ENCODE data around the gene TRIM28. TPM values are rescaled to one million over a fixed set of nuclear protein-coding genes. Genes with fewer than 3 reads are reported as not detected.

The TRIM28 gene
- polyA plus RNA-seq, 6 donors from 2014 or later, result 25.7 to 100 (median 50.8) TPM

DNA sequence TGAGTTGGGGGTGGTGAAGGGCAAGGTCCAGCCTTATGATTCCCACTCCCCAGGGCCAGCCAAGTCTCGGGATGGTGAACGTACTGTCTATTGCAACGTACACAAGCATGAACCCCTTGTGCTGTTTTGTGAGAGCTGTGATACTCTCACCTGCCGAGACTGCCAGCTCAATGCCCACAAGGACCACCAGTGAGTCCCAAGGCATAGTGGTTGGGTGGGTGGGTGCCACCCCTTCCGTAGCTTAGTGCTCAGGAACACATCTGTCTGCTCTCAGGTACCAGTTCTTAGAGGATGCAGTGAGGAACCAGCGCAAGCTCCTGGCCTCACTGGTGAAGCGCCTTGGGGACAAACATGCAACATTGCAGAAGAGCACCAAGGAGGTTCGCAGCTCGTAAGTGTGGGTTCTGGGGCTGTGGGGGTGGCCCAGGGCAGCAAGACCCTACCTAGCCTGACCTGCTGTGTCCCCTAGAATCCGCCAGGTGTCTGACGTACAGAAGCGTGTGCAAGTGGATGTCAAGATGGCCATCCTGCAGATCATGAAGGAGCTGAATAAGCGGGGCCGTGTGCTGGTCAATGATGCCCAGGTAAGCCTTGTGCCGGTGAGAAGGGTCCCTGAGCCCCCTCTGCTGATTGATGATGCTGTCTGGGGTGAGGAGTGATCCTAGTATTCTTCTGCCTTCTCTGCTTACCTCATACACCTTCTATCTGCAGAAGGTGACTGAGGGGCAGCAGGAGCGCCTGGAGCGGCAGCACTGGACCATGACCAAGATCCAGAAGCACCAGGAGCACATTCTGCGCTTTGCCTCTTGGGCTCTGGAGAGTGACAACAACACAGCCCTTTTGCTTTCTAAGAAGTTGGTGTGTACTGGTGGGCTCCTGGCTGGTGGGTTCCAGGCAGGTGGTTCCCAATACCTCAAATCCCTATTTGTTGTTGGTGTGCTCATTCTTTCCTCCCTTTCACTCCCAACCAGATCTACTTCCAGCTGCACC lies 3.8 kb downstream of the TRIM28 start:
- DNase-seq (no peak), ATAC-seq (ENCODE audit: low read depth in 2 of 2) (no peak)
- Mint-ChIP-seq H3K4me1 (peaks cover 35 to 49% (median 41%) of the 10 kb centered on the region in 3 donors), H3K27ac (peak overlapping the region in 3 of 6 donors; percentile 53 to 86 (median 76)), H3K27me3 (peaks cover 4 to 5% (median 4%) of the 10 kb centered on the region in 3 donors), H3K4me3 (peak overlapping the region in 5 of 8 donors; percentile 28 to 94 (median 69)), H3K36me3 (peaks cover 0 to 24% of the 10 kb centered on the region in 2 donors), H3K9me3 (peaks cover 0 to 4% (median 0%) of the 10 kb centered on the region in 7 donors)

- Mint-ChIP-seq H3K36me3 (peaks cover 0 to 37% of the 10 kb centered on the region in 2 donors), H3K4me1 (peaks cover 41 to 54% (median 46%) of the 10 kb centered on the region in 3 donors), H3K27me3 (no peaks in the 10 kb centered on the region), H3K4me3 (peak overlapping the region in 1 of 8 donors; percentile 49), H3K9me3 (no peaks in the 10 kb centered on the region), H3K27ac (peak overlapping the region in 5 of 6 donors; percentile 27 to 74 (median 54))
- no peak for DNase-seq
- no peak for ATAC-seq (ENCODE audit: low read depth in 2 of 2)
Measured at GRCh38 chr19:58548859-58549663, 5.2 kb downstream of the TRIM28 start.

DNA sequence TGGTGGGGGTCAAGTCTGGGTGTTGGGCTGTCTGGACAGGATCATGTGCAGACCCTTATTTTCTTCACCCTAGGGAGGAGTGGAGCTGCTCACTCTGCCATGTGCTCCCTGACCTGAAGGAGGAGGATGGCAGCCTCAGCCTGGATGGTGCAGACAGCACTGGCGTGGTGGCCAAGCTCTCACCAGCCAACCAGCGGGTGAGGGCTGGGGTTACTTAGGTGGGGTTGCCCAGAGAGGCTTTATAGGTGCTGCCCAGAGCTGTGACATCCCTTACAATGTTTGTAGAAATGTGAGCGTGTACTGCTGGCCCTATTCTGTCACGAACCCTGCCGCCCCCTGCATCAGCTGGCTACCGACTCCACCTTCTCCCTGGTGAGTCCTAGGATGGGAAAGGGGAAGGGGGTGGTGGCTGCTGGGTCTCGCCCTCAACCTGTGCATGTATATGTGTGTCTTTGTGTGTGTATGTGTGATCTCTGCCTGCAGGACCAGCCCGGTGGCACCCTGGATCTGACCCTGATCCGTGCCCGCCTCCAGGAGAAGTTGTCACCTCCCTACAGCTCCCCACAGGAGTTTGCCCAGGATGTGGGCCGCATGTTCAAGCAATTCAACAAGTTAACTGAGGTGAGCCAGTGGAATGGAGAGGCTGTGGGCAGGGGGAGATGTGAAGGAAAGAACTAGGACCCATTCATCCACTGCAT lies 5.9 kb downstream of the TRIM28 start:
- H3K27ac Mint-ChIP-seq, result peak overlapping the region in 4 of 6 donors; percentile 27 to 72 (median 48)
- H3K27me3 Mint-ChIP-seq, result no peaks in the 10 kb centered on the region
- ATAC-seq (ENCODE audit: low read depth in 2 of 2) (no peak), DNase-seq (no peak)
- H3K4me3 Mint-ChIP-seq, result peak overlapping the region in 2 of 8 donors; percentile 9 to 49
- H3K4me1 Mint-ChIP-seq, result peaks cover 42 to 62% (median 50%) of the 10 kb centered on the region in 3 donors
- peaks cover 0 to 39% of the 10 kb centered on the region in 2 donors for H3K36me3 Mint-ChIP-seq
- H3K9me3 Mint-ChIP-seq, result no peaks in the 10 kb centered on the region

DNA sequence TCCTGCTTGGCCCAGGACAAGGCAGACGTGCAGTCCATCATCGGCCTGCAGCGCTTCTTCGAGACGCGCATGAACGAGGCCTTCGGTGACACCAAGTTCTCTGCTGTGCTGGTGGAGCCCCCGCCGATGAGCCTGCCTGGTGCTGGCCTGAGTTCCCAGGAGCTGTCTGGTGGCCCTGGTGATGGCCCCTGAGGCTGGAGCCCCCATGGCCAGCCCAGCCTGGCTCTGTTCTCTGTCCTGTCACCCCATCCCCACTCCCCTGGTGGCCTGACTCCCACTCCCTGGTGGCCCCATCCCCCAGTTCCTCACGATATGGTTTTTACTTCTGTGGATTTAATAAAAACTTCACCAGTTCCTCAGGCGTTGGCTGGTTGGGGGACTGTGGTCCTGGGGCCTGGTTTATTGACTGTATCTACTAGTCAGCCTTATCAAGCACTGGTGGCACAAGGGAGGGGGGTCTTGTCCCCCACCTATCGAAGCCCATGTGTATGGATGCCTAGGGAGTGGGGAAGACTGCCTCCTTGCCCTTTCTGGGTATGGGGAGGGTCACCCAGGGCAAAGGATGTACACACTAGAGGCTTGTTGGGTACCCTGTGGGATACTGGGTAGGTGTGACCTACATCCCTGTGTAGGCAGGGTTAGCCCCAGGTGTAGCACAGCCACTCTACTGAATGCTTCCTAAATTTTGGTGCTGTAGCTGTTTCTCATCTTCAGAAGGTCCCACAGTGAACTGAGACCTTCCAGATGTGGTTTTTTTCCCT lies 6.7 kb downstream of the TRIM28 start:
- DNase-seq, result no peak
- Mint-ChIP-seq H3K27ac (peak overlapping the region in 3 of 6 donors; percentile 26 to 98 (median 39)), H3K27me3 (no peaks in the 10 kb centered on the region), H3K9me3 (no peaks in the 10 kb centered on the region), H3K36me3 (peaks cover 0 to 39% of the 10 kb centered on the region in 2 donors), H3K4me3 (peak overlapping the region in 3 of 8 donors; percentile 9 to 93 (median 32)), H3K4me1 (peaks cover 42 to 63% (median 54%) of the 10 kb centered on the region in 3 donors)
- no peak for ATAC-seq (ENCODE audit: low read depth in 2 of 2)

DNA sequence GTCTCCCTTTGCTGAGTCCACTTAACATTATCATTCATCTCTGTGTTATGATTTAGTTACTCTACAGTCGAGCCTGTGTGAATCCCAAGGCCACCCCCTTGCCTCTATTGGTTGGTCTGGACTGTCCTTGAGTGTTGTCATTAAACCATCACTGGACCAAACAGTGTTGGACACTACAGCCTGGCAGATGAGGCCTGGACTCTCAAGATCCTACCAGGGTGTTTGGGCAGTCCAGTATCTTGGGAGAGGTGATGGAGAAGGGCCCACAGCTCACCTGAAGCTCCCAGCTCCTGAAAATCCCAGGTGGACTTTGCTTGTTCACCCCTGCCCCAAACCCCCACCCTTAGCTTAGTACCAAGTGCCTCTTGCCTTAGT lies 7.2 kb downstream of the TRIM28 start:
- ATAC-seq (ENCODE audit: low read depth in 2 of 2), result no peak
- H3K27ac Mint-ChIP-seq, result peak overlapping the region in 4 of 6 donors; percentile 26 to 98 (median 63)
- H3K9me3 Mint-ChIP-seq, result no peaks in the 10 kb centered on the region
- H3K4me1 Mint-ChIP-seq, result peaks cover 40 to 62% (median 49%) of the 10 kb centered on the region in 3 donors
- H3K4me3 Mint-ChIP-seq, result peak overlapping the region in 2 of 8 donors; percentile 32 to 93
- peaks cover 0 to 40% of the 10 kb centered on the region in 2 donors for H3K36me3 Mint-ChIP-seq
- DNase-seq, result no peak
- H3K27me3 Mint-ChIP-seq, result no peaks in the 10 kb centered on the region

DNA sequence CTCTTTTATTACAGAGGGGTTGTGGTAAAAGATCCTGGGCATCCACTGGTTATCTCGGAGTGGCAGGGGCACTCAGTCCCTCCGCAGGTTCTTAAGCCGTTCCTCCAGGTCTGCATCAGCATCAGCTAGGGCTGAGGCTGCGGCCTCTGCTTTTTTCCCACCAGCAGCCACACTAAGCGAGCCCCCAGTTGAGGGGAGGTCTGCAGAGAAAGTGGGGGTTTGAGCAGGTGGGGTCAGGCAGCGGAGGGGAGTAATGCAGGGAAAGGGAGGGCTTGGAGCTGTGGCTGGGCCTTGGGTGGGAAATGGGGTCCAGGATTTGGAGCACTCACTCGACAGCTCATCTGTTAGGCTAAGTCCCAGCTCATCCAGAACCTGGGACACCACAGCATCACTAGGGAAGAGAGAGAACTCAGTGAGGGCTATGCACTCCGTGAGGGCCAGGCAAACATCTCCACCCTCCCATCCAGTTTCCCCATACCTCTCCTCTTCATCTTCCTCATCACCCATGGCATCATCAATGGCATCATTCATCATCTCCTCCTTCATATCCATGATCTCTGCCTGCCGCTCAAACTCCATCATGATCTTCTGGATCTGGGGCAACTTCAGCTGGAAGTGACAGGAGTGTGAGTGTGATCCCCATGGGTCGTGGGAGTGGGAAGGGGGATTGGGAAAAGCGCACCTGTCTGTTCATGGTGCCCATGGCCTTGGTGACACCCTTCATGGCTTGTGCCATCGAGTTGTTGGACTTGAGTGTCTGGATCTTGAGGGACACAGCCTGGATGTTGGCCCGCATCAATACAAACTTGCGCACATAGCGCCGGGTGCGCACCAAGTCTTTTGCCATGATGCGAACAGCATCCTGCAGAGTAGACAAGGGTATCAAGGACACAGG lies 8.0 kb downstream of the TRIM28 start:
- peak overlapping the region in 2 of 8 donors; percentile 53 to 93 for H3K4me3 Mint-ChIP-seq
- peaks cover 40 to 62% (median 49%) of the 10 kb centered on the region in 3 donors for H3K4me1 Mint-ChIP-seq
- ATAC-seq (ENCODE audit: low read depth in 2 of 2) (no peak), DNase-seq (no peak)
- peak overlapping the region in 4 of 6 donors; percentile 60 to 98 (median 79) for H3K27ac Mint-ChIP-seq
- no peaks in the 10 kb centered on the region for H3K9me3 Mint-ChIP-seq
- H3K27me3 Mint-ChIP-seq, result no peaks in the 10 kb centered on the region
- H3K36me3 Mint-ChIP-seq, result peaks cover 0 to 40% of the 10 kb centered on the region in 2 donors

- peak overlapping the region in 5 of 6 donors; percentile 5 to 98 (median 87) for H3K27ac Mint-ChIP-seq
- H3K9me3 Mint-ChIP-seq, result no peaks in the 10 kb centered on the region
- peak overlapping the region in 5 of 8 donors; percentile 31 to 93 (median 51) for H3K4me3 Mint-ChIP-seq
- H3K27me3 Mint-ChIP-seq, result no peaks in the 10 kb centered on the region
- peaks cover 0 to 38% of the 10 kb centered on the region in 2 donors for H3K36me3 Mint-ChIP-seq
- H3K4me1 Mint-ChIP-seq, result peaks cover 47 to 60% (median 55%) of the 10 kb centered on the region in 3 donors
- no peak for ATAC-seq (ENCODE audit: low read depth in 2 of 2)
- no peak for DNase-seq
Measured at GRCh38 chr19:58552655-58553054, 8.8 kb downstream of the TRIM28 start.

DNA sequence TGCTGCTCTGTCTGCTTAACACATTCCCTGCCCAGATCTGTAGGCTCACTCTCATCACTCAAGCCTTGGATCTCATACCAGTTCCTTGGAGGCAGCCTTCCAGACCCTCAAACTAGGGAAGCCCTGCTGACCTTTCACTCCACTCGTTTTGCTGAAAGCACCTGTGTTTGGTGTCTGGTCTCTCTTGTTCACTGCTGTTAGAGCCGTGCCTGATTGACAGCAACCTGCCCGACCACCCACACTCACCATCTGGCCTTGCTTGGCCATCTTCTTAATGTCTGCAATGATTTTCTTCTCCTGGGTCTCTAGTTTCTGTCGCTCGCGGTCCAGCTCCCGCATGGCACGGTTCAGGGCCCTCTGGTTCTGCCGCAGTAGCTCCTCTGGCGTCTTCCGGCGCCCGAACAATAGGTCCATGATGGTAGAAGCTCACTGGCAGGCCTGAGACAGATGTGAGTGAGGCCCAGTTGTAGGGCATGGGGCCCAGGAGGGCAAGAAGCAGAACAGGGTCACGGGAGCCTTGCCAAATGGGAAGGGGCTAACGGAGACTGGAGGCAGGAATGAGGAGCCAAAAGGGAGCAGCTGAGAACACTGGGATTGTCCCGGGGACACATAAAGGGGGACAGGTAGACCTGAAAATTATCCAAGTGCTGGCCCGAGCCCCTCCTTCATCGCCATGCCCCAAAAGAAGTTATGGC lies 10.1 kb downstream of the TRIM28 start:
- Mint-ChIP-seq H3K27ac (peak overlapping the region; percentile 98 to 100 (median 100)), H3K36me3 (peaks cover 0 to 33% of the 10 kb centered on the region in 2 donors), H3K4me3 (peak overlapping the region; percentile 91 to 99 (median 96)), H3K27me3 (no peaks in the 10 kb centered on the region), H3K4me1 (peaks cover 57 to 59% (median 57%) of the 10 kb centered on the region in 3 donors), H3K9me3 (no peaks in the 10 kb centered on the region)
- ATAC-seq (ENCODE audit: low read depth in 2 of 2), result no peak
- DNase-seq, result no peak

GRCh38 chr19:58554494-58555368 lies 10.9 kb downstream of the TRIM28 start, which contains the start of gene CHMP2A:
TSS of gene CHMP2A (minus strand) at chr19:58555105. CDS start at chr19:58554212, 893 bp downstream.
- Mint-ChIP-seq H3K4me3 (peak within 1 kb of the TSS; percentile 91 to 99 (median 96)), H3K9me3 (no peaks in the 10 kb centered on the region), H3K36me3 (peaks cover 0 to 33% of the 10 kb centered on the region in 2 donors), H3K27me3 (no peaks in the 10 kb centered on the region), H3K27ac (peak within 1 kb of the TSS; percentile 98 to 100 (median 100)), H3K4me1 (peaks cover 57 to 67% (median 65%) of the 10 kb centered on the region in 3 donors)
- peak; percentile 37 to 48 for ATAC-seq (ENCODE audit: low read depth in 2 of 2)
- peak; percentile 98 for DNase-seq

DNA sequence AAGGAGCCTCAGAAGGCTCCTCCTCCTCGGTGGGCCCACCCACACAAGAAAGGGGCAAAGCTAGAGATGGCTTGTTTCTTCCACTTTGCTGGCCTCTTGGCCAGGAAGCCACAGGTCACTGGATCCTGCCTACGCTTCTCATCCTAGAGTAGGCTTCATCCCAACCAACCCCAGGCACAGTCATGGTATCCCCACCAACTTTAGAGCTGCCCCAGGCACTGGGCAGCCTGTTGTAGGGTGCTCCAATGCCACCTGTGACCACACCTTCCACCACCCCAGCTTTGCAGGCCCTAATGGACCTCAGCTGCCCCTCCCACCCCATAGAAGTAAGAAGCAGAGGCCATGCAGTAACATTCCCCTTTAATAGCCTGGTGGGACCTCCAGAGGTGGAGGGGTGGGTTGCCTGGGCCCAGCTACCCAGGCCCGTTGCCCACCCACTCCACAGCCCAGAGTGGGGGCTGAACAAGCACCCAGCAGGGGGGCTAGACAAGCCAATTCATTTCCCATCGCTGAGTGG lies 11.6 kb downstream of the TRIM28 start:
- H3K27ac Mint-ChIP-seq, result peak overlapping the region; percentile 98 to 100 (median 100)
- no peaks in the 10 kb centered on the region for H3K9me3 Mint-ChIP-seq
- peak overlapping the region; percentile 91 to 99 (median 96) for H3K4me3 Mint-ChIP-seq
- H3K36me3 Mint-ChIP-seq, result peaks cover 0 to 33% of the 10 kb centered on the region in 2 donors
- peaks cover 56 to 70% (median 68%) of the 10 kb centered on the region in 3 donors for H3K4me1 Mint-ChIP-seq
- DNase-seq (no peak), ATAC-seq (ENCODE audit: low read depth in 2 of 2) (no peak)
- no peaks in the 10 kb centered on the region for H3K27me3 Mint-ChIP-seq
